HG02571 (cell line): ENCODE measurements around the gene MED7.
A peak's percentile ranks its signal among the peaks of the same experiment; 100 is the strongest.

Experiments
- ATAC-seq: cut with Tn5 transposase; IDR thresholded peaks from one replicate; pipeline ENCODE4 v1.9.1; 2021; ENCODE audit warnings: mild to moderate bottlenecking, moderate library complexity; ENCODE audit not compliant: unreplicated experiment

MED7 gene

GRCh38 chr5:157107508-157107907, 35.2 kb downstream of the MED7 start:
- no peak for ATAC-seq

- ATAC-seq, result peak; percentile 38
These were observed 35.8 kb downstream of the MED7 start for GRCh38 chr5:157106630-157107461.

- ATAC-seq, result peak; percentile 49
These were observed 42.5 kb downstream of the MED7 start for GRCh38 chr5:157100140-157100679.

- no peak for ATAC-seq
These were observed 54.2 kb downstream of the MED7 start for GRCh38 chr5:157088342-157088990.
